Astrocyte of the cerebellum (primary cell): ENCODE measurements around the gene LRP2BP.

Source experiments
- DNase-seq: peaks from one replicate; pipeline ENCODE4 v3.0.0-alpha.2; 2011; ENCODE audit warnings: low read depth
- H3K4me3 ChIP-seq: 2 replicates; pipeline ENCODE4 v1.5.1; 2011; ENCODE audit warnings: mild to moderate bottlenecking, low read depth, low read length, moderate library complexity
- CTCF ChIP-seq: IDR thresholded peaks from 2 replicates; pipeline ENCODE4 v1.5.1; 2012; ENCODE audit warnings: low read length, low read depth, moderate library complexity, mild to moderate bottlenecking; ENCODE audit errors: missing control alignments
- in situ Hi-C: cut with HindIII; loops from 2 replicates; pipeline ENCODE4 v1.10.0; 2017; ENCODE audit warnings: low sequenced_read_pairs

The LRP2BP gene

GRCh38 chr4:185395238-185395955, at the start of gene LRP2BP:
Gene LRP2BP, minus strand, starts transcription at chr4:185395924. Its CDS starts 17,738 bp downstream, at chr4:185378186.
- peak within 1 kb of the TSS; percentile 55 for H3K4me3 ChIP-seq
- DNase-seq, result peak; percentile 80
- no peak for TF ChIP-seq CTCF
- in situ Hi-C loops, result loop anchor here (5.0 kb wide), 1 partner anchor 38 kb away; no protein-coding TSS in a partner anchor

- no peak overlapping the region for H3K4me3 ChIP-seq
- in situ Hi-C loops, result no loop called here
- DNase-seq, result no peak
- no peak for TF ChIP-seq CTCF
Observed at GRCh38 chr4:185445209-185445608, 49.5 kb upstream of the LRP2BP start.

GRCh38 chr4:185441479-185441878, 45.8 kb upstream of the LRP2BP start:
- H3K4me3 ChIP-seq, result no peak overlapping the region
- no peak for TF ChIP-seq CTCF
- no peak for DNase-seq
- in situ Hi-C loops, result no loop called here

- in situ Hi-C loops, result no loop called here
- no peak for TF ChIP-seq CTCF
- no peak for DNase-seq
- H3K4me3 ChIP-seq, result no peak overlapping the region
Observed at GRCh38 chr4:185437809-185438208, 42.1 kb upstream of the LRP2BP start.

- DNase-seq, result no peak
- in situ Hi-C loops, result no loop called here
- no peak for TF ChIP-seq CTCF
- H3K4me3 ChIP-seq, result no peak overlapping the region
Observed at GRCh38 chr4:185435466-185435865, 39.7 kb upstream of the LRP2BP start.

GRCh38 chr4:185429660-185430059, 33.9 kb upstream of the LRP2BP start:
- DNase-seq, result no peak
- in situ Hi-C loops, result no loop called here
- no peak overlapping the region for H3K4me3 ChIP-seq
- no peak for TF ChIP-seq CTCF
